Activated CD8-positive, alpha-beta memory T cell treated with anti-CD3 and anti-CD28 coated beads for 36 hours (primary cell): Measurements from ENCODE around the gene DUOX1. TPM values are rescaled to one million over a fixed set of nuclear protein-coding genes. Genes with fewer than 3 reads are reported as not detected.
"Not testable (repeated sequence)": the region's sequence is repeated elsewhere in the genome, so short reads cannot be mapped to it uniquely, and the experiment has no call there.

ENCODE experiments used
- CTCF ChIA-PET: fragments of 350-600 bp; sonication (Branson Sonifier 250); formaldehyde crosslinking; loops from one replicate; lab custom pipeline; 2021; ENCODE audit warnings: antibody characterized with exemption; lab: Charles Lee
- POLR2A ChIA-PET: fragments of 350-600 bp; sonication (Branson Sonifier 250); formaldehyde crosslinking; loops from one replicate; lab custom pipeline; 2021; ENCODE audit warnings: antibody characterized with exemption; lab: Charles Lee
- total RNA-seq, 2 experiments: library from RNA; stranded (reverse); gene quantifications; one replicate each; pipeline ENCODE4 v1.2.3, GENCODE V29; 2021

DUOX1 gene
- under 1 TPM; 0.19 TPM for total RNA-seq

DNA sequence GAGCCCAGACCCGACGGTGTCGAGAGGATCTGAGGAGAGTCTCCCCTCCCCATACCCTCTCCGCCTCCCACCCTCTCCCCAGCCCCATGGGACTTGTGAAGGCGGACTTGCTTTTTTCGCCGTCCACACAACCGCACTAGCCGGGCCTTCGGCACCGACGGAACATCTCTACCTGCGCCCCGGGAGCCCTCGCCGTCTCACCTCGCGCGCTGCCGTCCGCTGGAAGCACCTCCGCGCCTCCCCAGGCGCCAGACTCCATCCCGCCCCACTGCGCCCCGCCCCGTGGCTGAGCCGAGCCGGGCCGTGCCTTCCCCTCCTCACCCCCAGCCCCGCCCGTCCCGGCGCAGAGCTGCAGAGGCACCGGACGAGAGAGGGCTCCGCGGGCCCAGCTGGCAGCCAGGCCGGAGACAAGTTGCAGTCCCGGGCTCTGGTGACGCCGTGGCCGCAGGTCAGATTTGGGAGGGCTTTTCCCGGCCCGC is at the start of gene DUOX1, which contains the start of gene DUOXA1:
Gene DUOX1 (plus strand): TSS at position 344 of the 479 bp plus-strand sequence. CDS start 1,973 bp downstream, outside the sequence.
Gene DUOXA1 (minus strand): TSS at position 229 of the 479 bp plus-strand sequence. CDS start 6,865 bp downstream, outside the sequence.
- CTCF ChIA-PET: no interaction called here
- POLR2A ChIA-PET: no interaction called here

- POLR2A ChIA-PET, CTCF ChIA-PET: not testable (repeated sequence)
Measured at GRCh38 chr15:45080593-45080992, 49.2 kb upstream of the DUOX1 start.

- CTCF ChIA-PET, POLR2A ChIA-PET: not testable (repeated sequence)
Measured at GRCh38 chr15:45082412-45082811, 47.4 kb upstream of the DUOX1 start.

GRCh38 chr15:45083223-45083622 is 46.6 kb upstream of the DUOX1 start:
- CTCF ChIA-PET: no interaction called here
- POLR2A ChIA-PET: no interaction called here

DNA sequence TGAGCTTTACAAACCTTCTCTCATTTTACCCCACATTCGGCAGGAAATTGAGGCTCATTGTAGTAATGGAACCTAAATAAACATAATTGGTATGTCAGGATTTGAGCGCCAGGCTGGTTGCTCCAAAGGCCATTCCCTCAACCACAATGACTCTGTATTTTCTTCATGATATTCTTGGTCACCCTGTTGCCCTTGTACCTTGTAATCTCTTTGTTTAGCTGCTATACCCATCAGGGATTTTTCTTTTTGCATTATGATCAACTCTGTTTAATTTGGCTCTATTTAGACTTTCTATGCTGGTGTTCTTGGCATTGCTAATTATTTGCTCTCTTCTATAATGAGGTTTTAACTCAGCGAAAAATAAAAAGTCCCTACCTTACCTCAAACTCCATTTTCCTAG is 45.6 kb upstream of the DUOX1 start:
- POLR2A ChIA-PET: no interaction called here
- CTCF ChIA-PET: no interaction called here

GRCh38 chr15:45087513-45087912 is 42.3 kb upstream of the DUOX1 start:
- CTCF ChIA-PET: no interaction called here
- POLR2A ChIA-PET: no interaction called here

GRCh38 chr15:45088801-45089711 is 40.7 kb upstream of the DUOX1 start:
- CTCF ChIA-PET: interaction anchor here (0.7 kb wide), 1 partner anchor 29 kb away, joined by 3 read pairs; no protein-coding TSS in a partner anchor
- POLR2A ChIA-PET: no interaction called here

DNA sequence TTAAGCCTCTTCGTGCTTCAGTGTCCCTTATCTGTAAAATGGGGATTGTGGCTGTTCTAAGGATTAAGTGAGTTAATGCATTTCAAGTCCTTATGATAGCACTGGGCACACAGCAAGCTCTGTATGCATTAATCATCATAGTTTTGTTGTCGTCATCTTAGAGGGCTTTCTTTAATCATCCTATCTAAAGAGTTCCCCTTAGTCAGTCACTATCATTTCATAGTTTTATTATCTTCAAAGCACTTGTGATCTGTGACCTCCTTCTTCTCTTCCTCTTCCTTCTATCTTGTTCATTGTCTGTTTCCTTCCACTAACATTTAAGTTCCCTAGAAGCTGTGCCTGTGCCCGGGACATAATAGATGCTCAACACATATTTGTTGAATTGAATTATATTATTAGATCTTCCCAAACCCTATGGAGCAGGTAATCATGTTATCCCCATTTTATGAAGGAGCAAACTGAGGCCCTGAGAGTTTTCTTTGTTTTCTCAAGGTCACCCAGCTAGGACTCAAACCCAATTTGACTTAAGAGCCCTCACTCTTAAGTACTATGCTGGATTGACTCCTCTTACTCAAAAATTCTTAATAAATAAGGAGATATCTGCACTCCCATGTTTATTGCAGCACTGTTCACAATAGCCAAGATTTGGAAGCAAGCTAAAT is 40.0 kb upstream of the DUOX1 start:
- POLR2A ChIA-PET: no interaction called here

DNA sequence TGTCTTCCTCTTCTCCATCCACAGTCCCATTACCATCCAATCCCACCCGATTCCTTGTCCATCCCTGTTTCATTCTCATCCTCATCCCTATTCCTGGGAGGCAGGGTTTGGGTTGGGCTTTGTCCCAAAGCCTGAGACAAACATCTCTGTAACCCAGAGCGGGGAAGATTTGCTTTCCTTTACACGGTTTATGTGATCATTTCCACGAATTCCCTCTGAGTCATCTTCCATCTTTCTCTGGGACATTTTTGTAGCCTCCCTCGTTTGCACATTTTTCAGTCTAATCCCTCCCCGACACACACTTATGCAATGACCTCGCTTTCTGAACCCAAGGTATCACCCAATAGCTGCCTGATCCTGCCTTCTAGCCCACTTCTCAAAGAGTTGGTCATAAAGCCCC is 38.6 kb upstream of the DUOX1 start:
- ChIA-PET POLR2A (no interaction called here), CTCF (no interaction called here)

More for the DNA sequence above, 40.0 kb upstream of the DUOX1 start:
- CTCF ChIA-PET: no interaction called here

- ChIA-PET POLR2A (no interaction called here), CTCF (no interaction called here)
Measured at GRCh38 chr15:45091576-45091975, 38.2 kb upstream of the DUOX1 start.

GRCh38 chr15:45093013-45093412 is 36.8 kb upstream of the DUOX1 start:
- ChIA-PET POLR2A (no interaction called here), CTCF (interaction anchor here (0.6 kb wide), 1 partner anchor 344 kb away, joined by 4 read pairs; no protein-coding TSS in a partner anchor)

DNA sequence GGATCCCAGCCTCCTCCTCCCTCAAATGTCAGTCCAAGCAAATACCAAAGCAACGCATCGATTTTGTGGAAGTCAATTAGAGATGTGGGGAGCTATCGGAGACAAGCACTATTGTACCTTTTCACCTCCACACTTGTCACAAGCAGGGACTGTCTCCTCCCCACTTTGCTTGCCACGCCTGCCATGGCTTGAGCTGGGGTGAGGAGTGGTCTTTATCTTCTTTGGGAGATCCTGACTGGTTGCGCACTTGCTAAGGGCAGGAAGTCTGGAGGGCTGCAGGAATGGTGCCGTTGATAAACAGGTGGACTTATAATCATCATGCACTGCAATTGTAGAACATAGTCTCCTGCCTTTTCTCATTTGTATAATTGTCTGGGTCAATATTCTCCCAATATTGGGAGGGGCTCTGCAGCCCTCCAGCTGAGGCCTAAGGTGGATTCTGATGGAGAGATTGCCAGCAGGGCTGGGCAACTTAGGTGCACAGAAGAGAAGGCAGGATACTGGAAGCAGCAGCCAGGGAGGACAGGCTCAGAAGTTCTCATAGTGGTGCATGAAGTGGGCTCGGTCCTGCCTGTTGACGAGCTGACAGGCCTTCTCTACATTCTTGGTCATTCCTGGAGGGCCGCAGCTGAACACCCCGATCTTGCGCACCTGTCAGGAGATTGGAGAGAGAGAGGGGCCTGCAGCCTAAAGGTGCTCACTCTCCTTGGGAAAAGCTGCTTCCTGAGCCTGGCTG is 36.0 kb upstream of the DUOX1 start:
- ChIA-PET POLR2A (no interaction called here), CTCF (no interaction called here)

GRCh38 chr15:45094358-45094730 is 35.5 kb upstream of the DUOX1 start:
- POLR2A ChIA-PET: no interaction called here
- CTCF ChIA-PET: no interaction called here

DNA sequence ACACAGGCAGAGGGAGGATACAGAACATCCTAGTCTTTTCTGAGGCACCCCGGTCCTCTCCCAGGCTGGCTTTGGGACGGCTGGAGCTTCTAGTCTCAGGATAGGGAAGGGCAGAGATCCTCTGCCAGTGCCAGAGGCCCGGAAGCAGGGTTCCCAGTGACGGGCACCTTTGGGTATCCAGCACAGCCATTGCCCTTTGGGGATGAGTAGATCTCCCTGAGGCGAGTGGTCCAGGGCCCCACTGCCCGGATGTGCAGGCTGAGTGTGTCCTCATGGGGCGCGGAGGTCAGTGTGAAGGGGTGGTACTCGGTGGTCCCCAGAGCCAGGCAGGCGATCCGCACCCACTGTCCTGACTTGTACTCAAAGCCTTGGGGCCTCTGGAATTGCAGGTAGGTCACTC is 34.1 kb upstream of the DUOX1 start:
- ChIA-PET CTCF (interaction anchor here (0.6 kb wide), 1 partner anchor 10 kb away, joined by 3 read pairs; no protein-coding TSS in a partner anchor), POLR2A (no interaction called here)

DNA sequence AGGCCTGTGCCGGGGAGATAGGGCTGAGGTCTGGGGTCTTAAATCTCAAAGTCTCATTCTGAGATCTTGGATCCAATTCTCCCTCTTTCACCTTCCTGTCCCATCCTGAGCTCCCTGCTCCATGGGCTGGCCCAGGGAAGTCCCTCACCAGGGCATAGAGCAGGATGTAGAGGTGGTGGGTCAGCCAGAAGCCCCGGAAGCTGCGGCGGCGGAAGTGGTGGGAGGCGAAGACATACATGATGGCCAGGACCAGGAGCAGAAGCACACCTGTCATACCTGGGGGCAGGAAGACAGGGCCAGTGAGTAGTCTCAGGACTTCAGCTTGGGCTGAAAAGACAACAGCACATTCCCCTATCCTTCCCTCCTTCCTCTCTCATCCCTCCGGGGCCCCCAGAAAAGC is 32.3 kb upstream of the DUOX1 start:
- CTCF ChIA-PET: no interaction called here
- POLR2A ChIA-PET: no interaction called here

DNA sequence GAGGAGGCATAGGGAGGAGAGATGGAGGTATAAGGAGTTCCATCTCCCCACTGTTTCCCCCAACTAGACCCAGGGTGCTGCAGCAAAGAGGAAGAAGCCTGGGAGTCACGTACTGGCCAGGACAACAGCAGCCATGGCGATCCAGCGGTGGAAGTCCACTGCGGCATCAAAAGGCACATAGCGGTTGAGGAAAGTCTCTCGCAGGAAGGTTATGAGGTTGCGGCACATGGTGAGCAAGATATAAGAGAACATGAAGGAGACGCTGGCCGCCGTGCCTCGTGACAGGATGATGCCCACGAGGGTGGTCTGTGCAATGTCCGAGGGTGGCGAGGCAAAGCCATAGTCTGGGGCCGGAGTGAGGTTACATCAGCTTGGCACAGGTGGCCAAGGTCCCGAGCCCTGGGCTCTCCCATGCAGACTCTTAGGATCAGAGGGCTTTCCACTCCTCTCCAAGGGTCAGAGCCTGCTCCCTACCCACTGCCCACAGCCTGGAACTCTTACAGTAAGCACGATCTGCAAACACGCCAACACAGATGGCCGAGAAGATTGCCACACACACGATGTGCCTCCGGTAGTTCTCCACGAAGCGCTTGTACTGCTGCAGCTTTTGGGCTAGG is 30.1 kb upstream of the DUOX1 start:
- CTCF ChIA-PET: no interaction called here
- POLR2A ChIA-PET: no interaction called here

DNA sequence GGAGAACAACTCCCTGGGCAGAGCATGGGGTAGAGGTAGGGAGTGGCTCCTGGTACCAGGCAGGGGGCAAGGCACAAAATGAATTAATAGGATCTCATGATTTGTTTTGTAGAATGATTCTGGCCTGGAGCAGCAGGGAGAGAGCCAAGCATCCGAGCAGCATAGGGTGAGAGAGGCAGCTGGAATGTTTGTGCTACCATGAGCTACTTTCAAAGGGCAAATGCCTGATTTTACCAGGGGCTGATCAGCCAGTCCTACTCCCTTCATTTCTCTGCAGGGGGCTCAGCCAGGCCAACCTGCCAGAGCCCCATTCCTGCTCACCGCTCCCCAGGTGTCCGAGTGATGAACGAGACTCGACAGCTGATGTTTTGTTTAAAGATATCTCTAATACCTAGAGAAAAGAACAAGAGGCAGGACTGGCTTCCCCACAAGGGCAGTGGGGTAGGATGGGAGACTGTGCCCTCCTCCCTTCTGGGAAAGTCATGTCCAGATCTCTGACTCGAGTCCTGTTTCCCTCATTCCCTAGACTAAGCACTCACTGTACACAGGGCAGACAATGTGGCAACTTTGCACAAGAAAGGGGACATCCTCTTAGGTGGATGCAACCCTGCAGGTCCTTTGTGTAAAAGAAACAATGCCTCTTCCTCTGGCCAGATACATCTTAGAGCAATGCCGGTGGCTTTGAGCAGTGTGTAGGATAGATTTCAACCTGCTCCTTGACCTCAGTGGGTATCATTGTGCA is 28.7 kb upstream of the DUOX1 start:
- POLR2A ChIA-PET: no interaction called here
- CTCF ChIA-PET: no interaction called here

DNA sequence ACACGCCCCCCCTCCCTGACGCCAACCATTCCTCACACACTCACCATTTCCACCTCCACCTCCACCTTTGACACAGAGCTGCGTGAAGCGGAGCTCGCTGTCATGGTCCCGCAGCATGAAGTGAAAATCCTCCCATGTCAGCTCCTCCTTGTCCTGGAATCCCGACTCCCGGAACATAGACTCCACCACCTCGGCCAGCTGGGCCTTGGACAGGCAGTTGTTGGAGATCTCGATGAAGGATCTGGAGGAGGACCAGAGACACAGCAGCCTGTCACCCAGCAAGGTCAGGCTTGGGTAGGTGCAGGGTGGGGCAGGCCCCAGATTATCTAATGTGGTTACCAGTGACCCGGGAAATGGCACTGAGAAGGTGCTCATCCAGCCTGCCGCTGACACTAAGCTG is 28.0 kb upstream of the DUOX1 start:
- ChIA-PET POLR2A (no interaction called here), CTCF (no interaction called here)

DNA sequence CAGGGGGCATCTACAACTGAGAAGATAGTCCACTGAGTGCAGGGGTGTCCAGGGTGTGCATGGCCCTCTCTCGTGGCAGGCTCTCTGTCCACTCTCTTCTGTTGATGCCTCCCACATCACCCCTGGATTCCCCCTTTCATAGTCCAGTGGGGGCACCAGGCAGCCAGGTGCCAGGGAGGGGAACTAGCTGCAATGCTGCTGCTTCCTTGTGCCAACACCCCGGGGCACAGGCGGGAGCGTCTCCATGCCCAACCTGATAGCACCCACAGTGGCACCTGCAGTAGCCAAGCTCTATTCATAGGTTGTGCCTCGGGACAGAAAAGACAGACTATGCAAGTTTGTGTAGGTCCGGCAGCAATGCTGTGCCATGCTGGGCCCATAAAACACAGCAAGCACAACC is 27.6 kb upstream of the DUOX1 start:
- ChIA-PET CTCF (no interaction called here), POLR2A (no interaction called here)
